HepG2 (cell line): ENCODE results near the gene ARAP1. TPM values are rescaled to one million over a fixed set of nuclear protein-coding genes. Genes with fewer than 3 reads are reported as not detected.

Source experiments
- ARHGAP35 ChIP-seq: sonication (generic); formaldehyde crosslinking; IDR thresholded peaks from 2 replicates; pipeline ENCODE4 v1.9.0; 2022; ENCODE audit warnings: mild to moderate bottlenecking, inconsistent platforms, moderate library complexity, missing genetic modification reagents, borderline replicate concordance
- CEBPB ChIP-seq: IDR thresholded peaks from 2 replicates; pipeline ENCODE4 v1.6.1; 2011; ENCODE audit warnings: low read depth, low read length, improper control_type of control experiment, borderline replicate concordance
- DR1 ChIP-seq: sonication (generic); formaldehyde crosslinking; IDR thresholded peaks from 2 replicates; pipeline ENCODE4 v1.8.0; 2021; ENCODE audit warnings: mild to moderate bottlenecking, missing genetic modification reagents, inconsistent platforms
- FOXA3 ChIP-seq: IDR thresholded peaks from 2 replicates; pipeline ENCODE4 v1.6.1; 2016; ENCODE audit warnings: missing genetic modification reagents, missing compliant biosample characterization
- HNRNPL ChIP-seq: fragments of 200-400 bp; formaldehyde crosslinking; IDR thresholded peaks from 2 replicates; pipeline ENCODE4 v1.6.1; 2017; ENCODE audit warnings: mild to moderate bottlenecking, low read depth, low read length
- HOXA9 ChIP-seq: sonication (generic); formaldehyde crosslinking; IDR thresholded peaks from 2 replicates; pipeline ENCODE4 v1.8.1; 2022; ENCODE audit warnings: missing genetic modification reagents, mild to moderate bottlenecking, moderate library complexity, borderline replicate concordance
- NFKB2 ChIP-seq: sonication (generic); formaldehyde crosslinking; IDR thresholded peaks from 2 replicates; pipeline ENCODE4 v1.4.0; 2020; ENCODE audit warnings: missing genetic modification reagents, borderline replicate concordance
- NFKBIZ ChIP-seq: IDR thresholded peaks from 2 replicates; pipeline ENCODE4 v1.6.1; 2018; ENCODE audit warnings: missing genetic modification reagents, missing compliant biosample characterization
- PCBP2 ChIP-seq: fragments of 200-400 bp; formaldehyde crosslinking; optimal IDR thresholded peaks from 2 replicates; pipeline ENCODE3; 2018; ENCODE audit warnings: low read length, low read depth; ENCODE audit not compliant: poor library complexity, severe bottlenecking
- RBAK ChIP-seq: sonication (generic); formaldehyde crosslinking; IDR thresholded peaks from 2 replicates; pipeline ENCODE4 v1.5.1; 2020; ENCODE audit warnings: mild to moderate bottlenecking, missing genetic modification reagents
- SRY ChIP-seq: sonication (generic); formaldehyde crosslinking; IDR thresholded peaks from 2 replicates; pipeline ENCODE4 v1.8.0; 2022; ENCODE audit warnings: mild to moderate bottlenecking, missing genetic modification reagents
- SYNCRIP ChIP-seq: fragments of 200-400 bp; formaldehyde crosslinking; IDR thresholded peaks from 2 replicates; pipeline ENCODE4 v1.6.1; 2018; ENCODE audit warnings: mild to moderate bottlenecking, low read depth, low read length; ENCODE audit not compliant: insufficient read depth
- ZIK1 ChIP-seq: sonication (generic); formaldehyde crosslinking; IDR thresholded peaks from 2 replicates; pipeline ENCODE4 v1.5.0; 2020; ENCODE audit warnings: mild to moderate bottlenecking, low read depth, missing genetic modification reagents, borderline replicate concordance
- ZKSCAN8 ChIP-seq: IDR thresholded peaks from 2 replicates; pipeline ENCODE4 v1.6.1; 2016; ENCODE audit warnings: borderline replicate concordance, missing genetic modification reagents, missing compliant biosample characterization
- ZNF816 ChIP-seq: sonication (generic); formaldehyde crosslinking; IDR thresholded peaks from 2 replicates; pipeline ENCODE4 v1.8.0; 2022; ENCODE audit warnings: missing genetic modification reagents, mild to moderate bottlenecking, borderline replicate concordance
- polyA plus RNA-seq, 8 experiments: library from polyadenylated mRNA; depleted of rRNA in 3 of 8; stranded (reverse) in 7 of 8; unstranded in 1 of 8; fragments of >200 nt; fragmentation: Illumina TruSeq in 4 of 8; extraction: Trizol in 4 of 8; gene quantifications; 2 replicates each; pipeline versions ENCODE4 v1.2.1 to v1.2.3, GENCODE V29; 2011 to 2016; ENCODE audit warnings: low read depth in 4 of 8, missing spikeins in 1 of 8, mixed read lengths in 1 of 8; ENCODE audit not compliant: insufficient read depth in 1 of 8
- total RNA-seq, 5 experiments: library from RNA; depleted of rRNA; stranded (reverse); fragments of >200 nt; fragmentation: Illumina TruSeq; extraction: Trizol; gene quantifications; 2 replicates each; pipeline ENCODE4 v1.2.3, GENCODE V29; 2016; ENCODE audit warnings: low read depth in 1 of 5
- TF ChIP-seq, protein P1 (sequence below), 2 experiments: sonication (generic) in 1 of 2; formaldehyde crosslinking in 1 of 2; IDR thresholded peaks; 2 replicates each; pipeline versions ENCODE4 v1.5.1 to v1.6.1; 2011 to 2020; ENCODE audit warnings: borderline replicate concordance in 1 of 2, low read depth in 1 of 2, low read length in 1 of 2, mild to moderate bottlenecking in 1 of 2, missing genetic modification reagents in 1 of 2, moderate library complexity in 1 of 2
- TF ChIP-seq, protein P2 (sequence below): sonication (generic); formaldehyde crosslinking; IDR thresholded peaks from 2 replicates; pipeline ENCODE4 v1.4.0; 2020; ENCODE audit warnings: mild to moderate bottlenecking, missing genetic modification reagents, borderline replicate concordance
- TF ChIP-seq, protein P3 (sequence below): fragments of 450-650 bp; IDR thresholded peaks from 2 replicates; pipeline ENCODE4 v1.6.1; 2017; ENCODE audit warnings: mild to moderate bottlenecking
- TF ChIP-seq, protein P4 (sequence below): sonication (generic); formaldehyde crosslinking; IDR thresholded peaks from 2 replicates; pipeline ENCODE4 v1.5.1; 2020; ENCODE audit warnings: missing genetic modification reagents, mild to moderate bottlenecking, borderline replicate concordance

The ARAP1 gene
- total and polyA plus RNA-seq, 2 of the 13 experiments (the other 11 are each of a cell fraction or from before 2014, with no cell fraction given) = 43.2 to 55.5 TPM

DNA sequence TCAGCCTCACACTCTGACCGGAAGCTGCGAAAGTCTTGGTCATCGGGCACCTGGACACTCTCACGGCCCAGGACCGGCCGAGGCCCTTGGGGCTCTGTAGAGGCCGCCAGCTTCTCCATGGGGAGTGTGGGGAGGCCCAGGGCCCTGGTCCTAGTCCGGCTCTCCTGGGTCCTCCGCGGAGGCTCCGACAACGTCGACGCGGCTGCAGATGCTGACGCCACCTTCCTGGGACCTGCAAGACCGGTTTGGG lies 28.8 kb upstream of the ARAP1 start (continued):
- TF ChIP-seq, protein P1, sequence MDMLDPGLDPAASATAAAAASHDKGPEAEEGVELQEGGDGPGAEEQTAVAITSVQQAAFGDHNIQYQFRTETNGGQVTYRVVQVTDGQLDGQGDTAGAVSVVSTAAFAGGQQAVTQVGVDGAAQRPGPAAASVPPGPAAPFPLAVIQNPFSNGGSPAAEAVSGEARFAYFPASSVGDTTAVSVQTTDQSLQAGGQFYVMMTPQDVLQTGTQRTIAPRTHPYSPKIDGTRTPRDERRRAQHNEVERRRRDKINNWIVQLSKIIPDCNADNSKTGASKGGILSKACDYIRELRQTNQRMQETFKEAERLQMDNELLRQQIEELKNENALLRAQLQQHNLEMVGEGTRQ (IDR thresholded peaks at IDR 0.05; ENCODE audit: low read depth, low read length) = no peak
- TF ChIP-seq, protein P1 (CRISPR knock-in tag; IDR thresholded peaks at IDR 0.05; ENCODE audit: borderline replicate concordance) = no peak
- TF ChIP-seq NFKBIZ (no peak), ZNF816 (CRISPR knock-in tag) (no peak), PCBP2 (no peak), HNRNPL (0 out of 2 replicates have a peak, but pooled peaks have one; percentile 27), CEBPB (no peak), ARHGAP35 (no peak), NFKB2 (CRISPR knock-in tag) (peak; percentile 61; the same call in 1 of the 2 replicates), ZIK1 (CRISPR knock-in tag) (0 out of 2 replicates have a peak, but pooled peaks have one; percentile 14), RBAK (CRISPR knock-in tag) (no peak), SRY (peak; percentile 33; the same call in 1 of the 2 replicates), DR1 (CRISPR knock-in tag) (no peak), SYNCRIP (no peak), HOXA9 (no peak), ZKSCAN8 (CRISPR knock-in tag) (no peak), FOXA3 (CRISPR knock-in tag) (no peak)
- TF ChIP-seq, protein P2, sequence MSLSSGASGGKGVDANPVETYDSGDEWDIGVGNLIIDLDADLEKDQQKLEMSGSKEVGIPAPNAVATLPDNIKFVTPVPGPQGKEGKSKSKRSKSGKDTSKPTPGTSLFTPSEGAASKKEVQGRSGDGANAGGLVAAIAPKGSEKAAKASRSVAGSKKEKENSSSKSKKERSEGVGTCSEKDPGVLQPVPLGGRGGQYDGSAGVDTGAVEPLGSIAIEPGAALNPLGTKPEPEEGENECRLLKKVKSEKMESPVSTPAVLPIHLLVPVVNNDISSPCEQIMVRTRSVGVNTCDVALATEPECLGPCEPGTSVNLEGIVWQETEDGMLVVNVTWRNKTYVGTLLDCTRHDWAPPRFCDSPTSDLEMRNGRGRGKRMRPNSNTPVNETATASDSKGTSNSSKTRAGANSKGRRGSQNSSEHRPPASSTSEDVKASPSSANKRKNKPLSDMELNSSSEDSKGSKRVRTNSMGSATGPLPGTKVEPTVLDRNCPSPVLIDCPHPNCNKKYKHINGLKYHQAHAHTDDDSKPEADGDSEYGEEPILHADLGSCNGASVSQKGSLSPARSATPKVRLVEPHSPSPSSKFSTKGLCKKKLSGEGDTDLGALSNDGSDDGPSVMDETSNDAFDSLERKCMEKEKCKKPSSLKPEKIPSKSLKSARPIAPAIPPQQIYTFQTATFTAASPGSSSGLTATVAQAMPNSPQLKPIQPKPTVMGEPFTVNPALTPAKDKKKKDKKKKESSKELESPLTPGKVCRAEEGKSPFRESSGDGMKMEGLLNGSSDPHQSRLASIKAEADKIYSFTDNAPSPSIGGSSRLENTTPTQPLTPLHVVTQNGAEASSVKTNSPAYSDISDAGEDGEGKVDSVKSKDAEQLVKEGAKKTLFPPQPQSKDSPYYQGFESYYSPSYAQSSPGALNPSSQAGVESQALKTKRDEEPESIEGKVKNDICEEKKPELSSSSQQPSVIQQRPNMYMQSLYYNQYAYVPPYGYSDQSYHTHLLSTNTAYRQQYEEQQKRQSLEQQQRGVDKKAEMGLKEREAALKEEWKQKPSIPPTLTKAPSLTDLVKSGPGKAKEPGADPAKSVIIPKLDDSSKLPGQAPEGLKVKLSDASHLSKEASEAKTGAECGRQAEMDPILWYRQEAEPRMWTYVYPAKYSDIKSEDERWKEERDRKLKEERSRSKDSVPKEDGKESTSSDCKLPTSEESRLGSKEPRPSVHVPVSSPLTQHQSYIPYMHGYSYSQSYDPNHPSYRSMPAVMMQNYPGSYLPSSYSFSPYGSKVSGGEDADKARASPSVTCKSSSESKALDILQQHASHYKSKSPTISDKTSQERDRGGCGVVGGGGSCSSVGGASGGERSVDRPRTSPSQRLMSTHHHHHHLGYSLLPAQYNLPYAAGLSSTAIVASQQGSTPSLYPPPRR (CRISPR knock-in tag) = no peak
- TF ChIP-seq, protein P3, sequence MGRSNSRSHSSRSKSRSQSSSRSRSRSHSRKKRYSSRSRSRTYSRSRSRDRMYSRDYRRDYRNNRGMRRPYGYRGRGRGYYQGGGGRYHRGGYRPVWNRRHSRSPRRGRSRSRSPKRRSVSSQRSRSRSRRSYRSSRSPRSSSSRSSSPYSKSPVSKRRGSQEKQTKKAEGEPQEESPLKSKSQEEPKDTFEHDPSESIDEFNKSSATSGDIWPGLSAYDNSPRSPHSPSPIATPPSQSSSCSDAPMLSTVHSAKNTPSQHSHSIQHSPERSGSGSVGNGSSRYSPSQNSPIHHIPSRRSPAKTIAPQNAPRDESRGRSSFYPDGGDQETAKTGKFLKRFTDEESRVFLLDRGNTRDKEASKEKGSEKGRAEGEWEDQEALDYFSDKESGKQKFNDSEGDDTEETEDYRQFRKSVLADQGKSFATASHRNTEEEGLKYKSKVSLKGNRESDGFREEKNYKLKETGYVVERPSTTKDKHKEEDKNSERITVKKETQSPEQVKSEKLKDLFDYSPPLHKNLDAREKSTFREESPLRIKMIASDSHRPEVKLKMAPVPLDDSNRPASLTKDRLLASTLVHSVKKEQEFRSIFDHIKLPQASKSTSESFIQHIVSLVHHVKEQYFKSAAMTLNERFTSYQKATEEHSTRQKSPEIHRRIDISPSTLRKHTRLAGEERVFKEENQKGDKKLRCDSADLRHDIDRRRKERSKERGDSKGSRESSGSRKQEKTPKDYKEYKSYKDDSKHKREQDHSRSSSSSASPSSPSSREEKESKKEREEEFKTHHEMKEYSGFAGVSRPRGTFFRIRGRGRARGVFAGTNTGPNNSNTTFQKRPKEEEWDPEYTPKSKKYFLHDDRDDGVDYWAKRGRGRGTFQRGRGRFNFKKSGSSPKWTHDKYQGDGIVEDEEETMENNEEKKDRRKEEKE = no peak
- TF ChIP-seq, protein P4, sequence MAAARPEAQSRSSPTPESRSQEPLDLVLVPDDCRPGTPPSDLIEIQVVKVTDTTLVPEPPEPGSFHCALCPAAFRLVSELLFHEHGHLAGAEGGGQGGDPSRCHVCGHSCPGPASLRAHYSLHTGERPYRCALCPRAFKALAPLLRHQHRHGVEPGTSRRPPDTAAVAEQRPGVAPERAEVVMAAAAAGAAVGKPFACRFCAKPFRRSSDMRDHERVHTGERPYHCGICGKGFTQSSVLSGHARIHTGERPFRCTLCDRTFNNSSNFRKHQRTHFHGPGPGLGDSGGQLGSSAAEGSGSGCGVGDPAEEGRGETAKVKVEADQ (CRISPR knock-in tag) = no peak
